Fibroblast of peridontal ligament (primary cell): ENCODE results near the gene MTURN.
A peak's percentile ranks its signal among the peaks of the same experiment; 100 is the strongest.

Experiments used
- DNase-seq: peaks from one replicate; pipeline ENCODE4 v3.0.0-alpha.2; 2010; ENCODE audit errors: extremely low read depth

MTURN gene

DNA sequence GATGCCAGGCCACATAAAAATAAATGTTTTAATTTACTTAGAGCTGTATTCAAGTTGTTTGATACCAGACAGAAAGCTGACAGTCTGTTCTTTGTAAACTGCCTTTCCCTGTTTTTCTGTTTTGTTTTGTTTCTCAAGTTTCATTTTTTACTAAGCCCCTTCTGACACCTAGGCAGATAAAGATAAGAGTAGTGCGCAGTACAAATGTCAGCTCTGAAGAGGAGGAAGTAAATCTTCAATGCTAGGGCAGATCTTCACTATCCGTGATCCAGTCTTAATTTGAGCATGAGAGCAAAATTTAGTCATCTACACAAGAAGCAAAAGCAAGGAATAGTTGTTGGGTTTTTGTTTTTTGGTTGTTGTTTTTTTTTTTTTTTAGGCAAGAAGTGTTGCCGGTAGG, 27.3 kb downstream of the MTURN start:
- DNase-seq, result no peak

DNA sequence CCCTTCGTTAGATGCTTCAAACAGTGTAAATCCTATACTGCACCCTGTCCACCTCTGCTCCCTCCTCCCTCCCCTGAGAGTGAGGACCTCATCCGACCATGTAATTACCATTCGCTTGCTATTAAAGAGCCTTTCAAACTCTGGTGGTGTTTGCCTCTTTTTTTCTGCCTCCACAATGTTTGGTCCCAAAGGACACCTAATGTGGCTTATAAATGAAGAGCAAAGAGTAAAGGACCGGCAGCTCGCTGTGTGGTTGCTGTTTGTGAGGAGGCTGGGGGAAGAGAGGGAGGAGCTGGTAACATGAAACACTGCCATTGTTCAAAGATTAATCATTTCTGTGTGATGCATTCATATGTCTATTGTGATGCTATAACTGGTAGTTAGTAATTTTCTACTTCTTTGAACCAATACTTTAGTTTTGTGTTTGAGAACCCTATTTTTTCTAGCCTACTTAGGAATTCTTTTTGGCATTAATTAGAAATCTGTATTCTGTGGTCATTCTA, 27.9 kb downstream of the MTURN start:
- peak; percentile 83 for DNase-seq

DNA sequence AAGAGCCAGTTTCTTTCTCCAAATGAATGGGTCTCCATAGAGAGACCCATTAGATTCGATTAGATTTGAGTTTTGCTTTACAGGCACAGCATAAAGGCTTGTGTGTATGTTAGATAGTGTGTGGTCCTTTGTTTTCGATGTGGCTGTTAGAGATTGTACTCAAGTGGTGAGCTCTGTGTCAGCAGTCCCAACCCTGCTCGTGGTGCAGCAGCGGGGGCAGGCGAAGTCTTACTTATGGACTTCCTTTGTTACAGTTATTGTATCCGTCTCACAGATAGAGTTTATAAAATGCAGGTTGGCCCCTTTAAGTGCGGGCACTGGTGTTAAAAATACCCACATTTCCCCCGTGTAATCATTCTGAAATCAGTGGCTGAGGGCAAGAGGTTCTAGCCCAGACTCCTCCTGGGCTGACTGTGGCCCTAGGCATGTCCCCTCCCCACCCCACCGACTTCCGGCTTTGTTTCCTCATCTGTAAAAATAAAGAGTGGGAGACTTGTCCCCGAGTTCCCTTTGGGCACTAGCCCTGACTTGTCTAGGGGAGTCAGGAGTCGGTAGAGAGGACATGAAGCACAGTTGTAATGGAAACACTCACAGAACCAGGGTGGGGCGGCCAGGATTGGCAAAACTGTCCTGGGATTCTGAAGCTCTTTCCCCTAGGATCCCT, 28.6 kb downstream of the MTURN start:
- DNase-seq, result peak; percentile 23

DNA sequence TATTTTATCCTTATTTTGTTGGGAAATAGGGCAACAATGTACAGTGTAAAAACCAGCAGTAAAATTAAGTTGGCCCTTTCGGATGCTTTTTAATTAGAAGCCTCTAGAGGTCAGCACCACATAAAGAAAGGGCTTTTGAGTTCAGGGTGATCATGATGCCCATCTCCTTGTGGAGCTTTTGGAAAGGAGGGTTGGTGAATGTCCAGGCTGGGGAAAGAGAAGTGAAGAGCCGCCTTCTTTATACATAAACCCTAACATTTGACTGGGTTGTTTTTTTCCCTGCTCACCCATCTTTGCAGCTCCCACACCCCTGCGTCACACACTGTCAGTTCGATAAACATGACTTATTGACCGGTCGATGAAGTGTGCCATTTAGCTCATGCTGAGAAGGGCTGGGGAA, 29.8 kb downstream of the MTURN start:
- peak; percentile 82 for DNase-seq

DNA sequence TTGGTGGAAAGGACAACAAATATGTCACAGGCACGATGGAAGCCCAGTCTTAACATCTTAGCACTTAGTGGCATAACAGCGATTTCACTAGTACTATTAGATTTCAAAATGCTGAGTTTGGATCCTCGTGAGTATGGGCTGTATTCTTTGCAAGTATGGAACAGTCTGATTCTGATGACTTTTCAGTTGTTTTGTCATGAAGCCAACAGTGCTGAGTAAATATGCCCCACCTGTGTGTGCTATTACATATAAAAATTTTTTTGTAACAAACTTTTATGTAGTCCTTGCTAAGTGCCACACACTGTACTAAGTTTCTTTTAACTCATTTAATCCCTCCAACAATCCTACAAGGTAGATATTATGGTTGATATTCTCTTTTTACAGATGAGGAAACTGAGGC, 30.8 kb downstream of the MTURN start:
- no peak for DNase-seq

DNA sequence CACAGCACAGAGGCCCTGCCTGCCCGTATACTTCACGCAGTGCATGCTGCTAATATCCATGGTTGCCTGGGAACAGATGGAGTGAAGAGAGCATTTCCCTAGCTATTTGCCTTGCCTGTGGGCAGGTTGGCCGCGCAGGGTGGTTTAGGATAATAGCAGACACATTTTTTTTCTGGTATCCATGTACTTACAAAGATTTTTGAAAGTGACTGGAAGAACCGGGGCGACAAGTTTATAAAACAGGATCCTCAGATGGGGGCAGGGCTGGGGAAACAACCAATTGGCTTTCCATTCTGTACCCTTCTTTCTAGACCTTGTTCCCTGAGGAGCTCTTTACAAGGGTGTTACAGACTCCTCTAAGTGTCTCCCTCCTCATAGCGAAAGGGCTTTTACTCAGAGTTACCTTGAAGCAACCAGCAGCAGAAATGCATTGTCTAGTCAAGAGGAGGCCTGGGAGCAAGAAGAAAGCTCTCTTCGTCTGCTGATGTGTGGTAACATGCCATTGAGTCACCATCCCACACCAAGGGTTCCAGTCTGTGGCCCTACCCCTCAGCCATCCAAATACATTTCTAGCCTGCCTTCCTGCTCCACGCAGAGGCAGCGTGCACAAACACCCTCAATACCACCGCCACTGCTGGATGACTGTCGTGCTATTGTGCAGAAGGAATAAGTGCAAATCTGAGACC, 31.5 kb downstream of the MTURN start:
- DNase-seq, result no peak

DNA sequence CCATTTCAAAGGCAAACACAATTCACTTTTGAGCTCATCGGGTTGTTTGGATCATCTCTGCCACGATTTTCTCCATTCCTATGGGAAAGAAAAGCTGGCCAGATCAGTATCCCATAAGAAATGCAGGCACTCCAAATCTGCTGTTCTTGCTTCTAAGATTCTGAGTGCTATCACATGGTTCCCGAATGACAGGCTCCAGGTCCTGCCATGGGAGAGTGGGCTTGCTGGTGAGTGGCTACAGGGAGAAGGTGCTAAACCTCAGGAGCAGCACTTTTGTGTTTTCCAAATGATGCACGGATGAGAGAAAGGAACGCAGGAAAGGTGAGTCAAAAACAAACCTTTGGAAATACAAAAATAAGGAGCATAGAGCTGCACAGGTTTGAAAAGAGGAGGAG, 32.1 kb downstream of the MTURN start:
- no peak for DNase-seq

DNA sequence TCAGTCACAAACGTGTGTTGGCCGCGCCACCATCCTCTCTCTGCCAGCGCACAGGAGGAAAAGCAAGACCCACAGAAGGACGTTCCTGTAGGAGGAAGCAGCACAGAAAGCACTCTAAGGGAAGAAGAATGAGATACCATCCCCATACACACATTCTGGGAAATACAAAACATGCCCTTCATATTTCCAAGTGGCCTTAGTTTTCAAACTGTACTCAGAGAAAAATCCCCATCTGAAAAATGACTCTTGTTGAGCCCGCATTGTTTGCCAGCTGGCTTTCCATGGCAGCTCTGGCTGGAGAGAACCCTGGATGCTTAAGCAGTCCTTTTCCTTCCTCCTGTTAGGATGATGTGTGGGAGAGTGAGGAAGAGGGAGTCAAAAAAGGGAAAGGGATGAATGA, 33.1 kb downstream of the MTURN start:
- DNase-seq, result no peak

DNA sequence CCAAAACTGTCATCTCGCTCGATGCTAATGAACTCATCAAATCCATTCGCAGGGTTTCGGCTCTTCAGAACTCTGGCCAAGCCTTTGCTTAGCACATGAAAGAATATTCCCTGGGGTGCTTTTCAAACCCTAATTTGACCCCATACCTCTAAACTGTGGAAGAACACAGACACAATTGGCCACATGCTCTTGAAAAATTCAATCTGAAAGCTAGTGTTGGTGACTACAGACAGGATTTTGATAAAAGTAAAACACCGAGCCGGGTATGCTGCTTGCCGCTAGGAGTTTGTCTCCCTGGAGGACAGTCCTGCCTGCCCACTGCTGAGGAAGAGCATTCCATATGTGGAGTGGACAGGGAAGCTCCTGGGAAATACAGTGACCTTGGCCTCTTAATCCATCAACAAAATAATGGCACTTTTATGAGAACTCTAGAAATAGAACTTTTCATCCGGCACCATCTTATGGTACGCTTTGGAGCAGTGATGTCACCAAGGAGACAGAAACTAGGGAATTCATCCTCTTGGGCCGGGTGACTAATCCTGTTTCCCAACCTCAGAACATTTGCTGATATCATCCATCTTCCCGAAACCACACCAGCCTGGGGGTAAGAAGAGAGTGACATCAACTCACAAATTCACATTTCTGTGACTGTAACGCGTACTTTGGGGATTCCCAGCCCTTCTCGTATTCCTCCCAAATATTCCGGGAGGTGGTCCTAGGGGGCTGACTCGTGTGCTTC, 34.2 kb downstream of the MTURN start:
- peak; percentile 96 for DNase-seq

DNA sequence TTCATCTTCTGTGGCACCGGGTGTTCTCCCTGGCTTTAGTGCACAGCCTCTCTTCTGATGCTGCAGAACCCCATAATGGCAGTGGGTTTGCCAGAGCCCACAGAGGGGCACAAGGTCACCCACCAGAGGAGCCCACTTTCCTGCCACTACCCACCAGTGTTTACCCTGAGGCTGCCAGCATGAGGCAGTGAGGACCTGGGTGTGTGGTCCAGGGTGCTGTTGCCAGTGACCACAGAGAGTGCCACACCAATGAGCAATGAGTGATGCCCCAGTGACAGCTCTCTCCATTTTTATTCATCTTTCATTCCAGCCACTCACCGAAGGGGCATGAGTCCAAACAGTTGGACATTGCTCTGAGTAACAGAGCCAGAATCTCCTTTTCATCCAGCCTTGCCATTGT, 34.8 kb downstream of the MTURN start:
- DNase-seq, result no peak

DNA sequence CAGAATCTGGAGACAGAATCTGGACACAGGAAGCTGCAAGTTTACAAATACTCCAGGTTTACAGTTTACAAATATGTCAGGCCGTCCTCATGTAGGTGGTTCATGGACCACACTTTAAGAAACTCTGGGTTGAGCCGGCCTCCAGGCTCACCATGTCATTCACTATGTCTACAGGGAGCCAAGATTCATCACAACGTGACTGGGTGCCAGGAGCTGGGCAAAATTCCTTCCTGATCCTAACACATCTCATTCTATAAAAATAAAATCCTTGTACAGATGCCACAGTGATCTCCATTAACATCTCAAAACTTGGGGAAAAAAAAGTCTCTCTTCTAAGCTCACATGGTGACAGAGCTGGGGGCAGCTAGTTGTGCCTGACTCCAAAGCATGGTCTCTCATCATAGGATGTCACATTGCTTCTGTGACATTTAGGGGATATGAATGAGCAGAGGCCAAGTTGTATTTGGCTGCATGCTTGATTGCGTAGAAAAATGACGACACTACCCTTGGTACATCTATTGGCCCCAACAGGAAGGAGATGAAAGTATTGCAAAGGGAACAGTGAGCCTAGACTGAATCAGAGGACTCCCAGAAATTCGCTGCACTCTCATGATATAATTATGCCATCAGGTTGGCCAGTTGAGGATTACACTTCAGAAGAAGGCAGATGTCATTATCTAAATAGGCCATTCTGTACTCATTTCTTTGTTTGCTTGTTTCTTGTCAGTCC, 35.9 kb downstream of the MTURN start:
- peak; percentile 13 for DNase-seq

DNA sequence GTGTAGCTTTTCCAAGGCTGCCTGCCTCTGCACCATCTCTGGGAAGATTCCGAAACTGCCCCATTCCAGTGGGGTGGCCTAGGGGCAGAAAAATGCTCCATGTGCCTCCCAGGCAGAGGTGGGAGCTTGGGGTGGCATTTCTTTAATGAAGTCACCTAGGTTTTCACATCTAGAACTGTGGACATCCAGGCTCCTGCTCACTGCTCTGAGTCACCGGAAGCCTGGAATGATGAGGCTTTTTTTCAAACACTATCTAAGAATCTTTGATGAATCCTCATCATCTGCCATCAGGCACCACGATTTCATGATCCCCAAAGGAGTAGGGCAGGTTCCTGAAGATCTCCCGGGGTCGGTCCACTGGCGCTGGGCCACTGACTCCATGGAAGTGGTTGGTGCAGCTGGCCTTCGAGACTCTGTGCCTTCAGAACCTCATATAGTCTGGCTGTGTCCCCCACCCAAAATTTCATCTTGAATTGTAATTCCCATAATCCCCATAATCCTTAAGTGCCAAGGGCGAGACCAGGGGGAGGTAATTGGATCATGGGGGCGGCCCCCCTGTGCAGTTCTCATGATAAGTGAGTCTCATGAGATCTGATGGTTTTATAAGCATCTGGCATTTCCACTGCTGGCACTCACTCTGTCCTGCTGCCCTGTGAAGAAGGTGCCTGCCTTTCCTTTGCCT, 37.1 kb downstream of the MTURN start:
- peak; percentile 21 for DNase-seq

DNA sequence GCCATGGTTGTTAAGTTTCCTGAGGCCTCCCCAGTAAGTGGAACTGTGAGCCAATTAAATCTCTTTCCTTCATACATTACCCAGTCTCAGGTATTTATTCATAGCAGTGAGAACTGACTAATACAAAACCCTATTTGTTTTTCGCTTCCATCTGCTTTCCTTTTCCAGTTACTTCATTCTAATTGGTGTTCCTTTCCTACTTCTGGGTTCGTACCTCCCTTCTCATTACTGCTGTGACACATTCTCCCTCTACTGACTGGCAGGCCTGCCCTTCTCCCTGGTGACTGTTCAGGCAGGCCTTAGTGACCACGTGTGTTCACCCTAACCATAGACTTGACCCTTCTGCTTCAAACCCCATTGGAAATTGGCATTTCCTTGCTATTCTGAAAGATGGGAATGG, 37.7 kb downstream of the MTURN start:
- DNase-seq, result peak; percentile 15

DNA sequence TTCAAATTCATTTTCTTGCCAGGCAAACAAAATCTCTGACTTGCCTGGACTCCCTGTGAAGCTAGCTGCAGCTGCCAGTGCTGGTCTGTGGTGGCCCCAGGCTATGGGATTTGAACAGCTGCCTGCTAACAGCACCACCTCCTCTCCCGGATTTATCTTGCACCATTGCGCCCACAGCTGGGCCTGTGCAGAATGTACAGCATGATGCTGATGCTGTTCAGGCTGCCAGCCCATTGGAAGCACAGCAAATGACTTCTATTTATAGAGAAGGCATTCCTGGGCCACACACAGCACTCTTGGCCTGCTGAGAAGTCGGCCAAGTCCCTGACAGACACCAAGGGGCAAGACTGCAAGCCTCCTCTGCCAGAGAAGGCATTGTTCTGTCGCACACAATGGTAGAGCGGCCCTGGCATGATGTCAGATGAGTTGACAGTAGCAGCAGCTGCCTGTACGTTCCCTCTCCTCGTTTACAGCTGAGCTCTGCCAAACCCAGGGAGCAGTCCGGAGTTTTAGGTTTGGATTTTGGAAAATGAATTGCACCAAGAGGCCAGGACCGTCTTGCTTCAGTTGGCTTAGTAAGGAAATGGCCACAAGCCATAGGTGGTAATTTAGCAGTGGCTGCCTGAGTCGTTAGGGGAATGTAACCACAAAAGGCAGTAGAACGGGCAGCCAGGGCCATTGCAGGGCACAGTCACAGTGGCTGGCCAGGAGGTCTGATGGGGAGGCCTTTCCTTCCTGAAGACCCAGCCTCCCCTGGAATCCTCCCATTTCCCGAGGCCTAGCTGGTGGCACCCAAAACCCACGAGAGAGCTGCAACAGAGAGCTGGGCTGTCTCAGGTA, 38.5 kb downstream of the MTURN start:
- DNase-seq, result peak; percentile 96

DNA sequence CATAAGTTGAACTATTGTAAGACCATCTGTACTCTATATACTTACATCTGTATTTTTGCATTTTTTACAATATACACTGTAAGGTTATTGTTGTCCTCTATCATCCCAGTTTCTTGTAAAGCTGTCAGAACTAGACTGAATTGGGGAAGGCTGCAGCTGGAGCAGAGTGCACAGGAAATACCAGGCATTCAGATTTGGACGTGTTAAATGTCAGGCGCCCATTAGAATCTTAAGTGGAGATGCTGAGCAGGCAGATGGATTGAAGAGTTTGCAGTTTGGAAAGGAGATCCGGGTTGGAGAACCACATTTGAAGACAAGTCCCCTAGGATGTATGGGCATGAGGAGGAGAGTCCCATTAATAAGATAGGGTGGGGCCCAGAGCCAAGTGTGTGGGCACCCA, 40.4 kb downstream of the MTURN start:
- no peak for DNase-seq

DNA sequence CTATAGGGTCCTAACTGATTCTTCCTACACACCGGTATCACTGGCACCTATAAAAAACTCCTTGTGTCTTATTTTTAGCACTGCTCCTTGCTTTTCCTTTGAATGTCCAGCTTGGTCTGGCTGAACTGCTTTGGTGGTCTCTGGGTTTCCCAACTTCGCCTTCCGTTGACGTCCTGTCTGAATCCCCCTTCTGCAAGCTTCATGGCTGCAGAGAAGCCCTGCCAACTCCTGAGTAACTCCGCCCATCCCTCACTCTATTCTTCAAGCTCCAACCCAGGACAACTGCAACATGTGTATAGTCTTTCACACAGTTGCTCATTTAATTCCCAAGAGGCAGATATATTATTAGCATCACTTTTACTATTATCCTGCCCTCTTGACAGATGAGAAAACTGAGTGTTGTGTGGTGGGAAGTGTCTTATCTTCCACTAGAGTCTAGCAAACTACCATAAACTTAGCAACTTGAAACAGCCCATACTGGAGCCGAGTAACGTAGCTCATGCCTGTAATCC, 40.9 kb downstream of the MTURN start:
- no peak for DNase-seq

DNA sequence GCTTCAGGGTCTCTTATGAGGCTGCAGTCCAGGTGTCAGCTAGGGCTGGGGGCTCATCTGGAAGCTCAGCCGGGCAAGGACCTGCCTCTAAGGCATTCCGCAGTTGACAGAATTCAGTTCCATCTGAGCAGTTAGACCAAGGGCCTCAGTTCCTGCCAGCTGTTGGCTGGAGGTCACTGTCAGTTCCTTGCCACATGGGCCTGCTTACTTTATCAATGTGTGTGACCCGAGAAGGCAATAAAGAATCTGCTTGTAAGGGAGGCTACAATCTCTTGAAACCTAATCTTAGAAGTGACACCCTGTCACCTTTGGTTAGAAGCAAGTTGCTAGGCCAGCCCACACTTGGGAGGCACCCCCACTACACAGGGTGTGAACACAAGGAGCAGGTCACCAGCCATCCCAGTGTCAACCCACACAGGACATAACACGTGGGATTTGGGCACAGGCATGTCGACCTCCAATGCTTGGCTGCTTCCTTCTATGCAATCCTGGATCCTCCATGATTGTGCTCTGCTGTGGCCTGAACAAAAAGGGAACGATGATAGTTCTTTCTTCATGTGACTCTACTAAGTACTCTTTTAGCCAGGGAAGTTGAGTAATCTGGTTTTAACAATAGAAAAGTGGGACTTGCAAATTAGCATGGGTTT, 41.8 kb downstream of the MTURN start:
- DNase-seq, result no peak

DNA sequence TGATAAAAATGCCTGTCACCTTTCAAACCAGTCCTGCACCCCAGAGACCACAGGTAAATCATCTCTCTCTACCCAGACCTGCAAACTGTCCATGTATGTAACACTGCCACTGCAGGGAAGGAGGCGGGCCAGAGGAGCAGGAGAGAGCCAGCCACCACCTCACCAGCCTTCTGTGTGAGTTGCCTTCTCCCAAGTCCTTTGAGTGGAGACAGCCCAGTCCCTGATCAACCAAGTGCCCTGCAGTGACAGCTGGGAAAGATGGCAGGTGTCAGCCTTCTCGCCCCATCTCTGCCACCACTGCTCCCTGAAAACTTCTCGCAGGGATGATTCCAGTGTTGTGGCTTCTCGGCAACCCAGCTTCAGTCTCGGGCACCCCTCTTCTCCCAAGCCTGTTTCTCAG, 42.4 kb downstream of the MTURN start:
- DNase-seq, result no peak

DNA sequence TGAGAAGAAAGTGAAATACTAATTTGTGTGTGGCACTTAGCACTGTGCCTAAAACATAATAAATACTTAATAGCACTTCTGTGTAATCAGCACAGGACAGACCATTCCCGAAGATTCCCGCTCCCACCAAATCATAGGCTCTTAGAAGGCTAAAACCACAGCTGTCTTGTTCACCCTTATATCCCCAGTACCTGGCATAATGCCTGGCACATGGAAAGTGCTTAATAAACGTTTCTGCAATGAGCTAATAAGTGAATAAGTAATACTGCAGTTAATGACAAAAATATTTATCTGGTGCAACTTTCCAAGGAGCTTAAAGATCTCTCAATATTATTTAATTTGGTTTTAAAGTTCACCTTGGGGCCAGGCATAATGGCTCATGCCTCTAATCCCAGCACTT, 43.2 kb downstream of the MTURN start:
- no peak for DNase-seq
